Brain microvascular endothelial cell (primary cell): ENCODE measurements around the gene ACTN1.

Experiments
- DNase-seq: peaks from one replicate; pipeline ENCODE4 v3.0.0-alpha.2; 2020
- H3K27ac ChIP-seq: fragments of 250-450 bp; sonication (Bioruptor Pico); 2 replicates; pipeline ENCODE4 v1.5.1; 2020; ENCODE audit warnings: mild to moderate bottlenecking, moderate library complexity
- H3K27me3 ChIP-seq: fragments of 250-450 bp; sonication (Bioruptor Pico); replicated peaks from 2 replicates; pipeline ENCODE4 v1.5.1; 2020; ENCODE audit warnings: mild to moderate bottlenecking
- H3K36me3 ChIP-seq: fragments of 250-450 bp; sonication (Bioruptor Pico); replicated peaks from 2 replicates; pipeline ENCODE4 v1.5.1; 2020; ENCODE audit warnings: mild to moderate bottlenecking
- H3K4me3 ChIP-seq: 2 replicates; pipeline ENCODE4 v1.5.1; 2011; ENCODE audit warnings: low read depth, mild to moderate bottlenecking, control low read depth, low read length, moderate library complexity
- in situ Hi-C: cut with HindIII; loops from 2 replicates; pipeline ENCODE4 v1.10.0; 2017; ENCODE audit warnings: low sequenced_read_pairs, low pct_ligation_motif_present
- TF ChIP-seq, protein P1 (sequence below): IDR thresholded peaks from 2 replicates; pipeline ENCODE4 v1.5.1; 2011; ENCODE audit warnings: low read depth, mild to moderate bottlenecking, moderate library complexity, low read length, control low read depth, inconsistent platforms; ENCODE audit errors: missing control alignments

Gene ACTN1

DNA sequence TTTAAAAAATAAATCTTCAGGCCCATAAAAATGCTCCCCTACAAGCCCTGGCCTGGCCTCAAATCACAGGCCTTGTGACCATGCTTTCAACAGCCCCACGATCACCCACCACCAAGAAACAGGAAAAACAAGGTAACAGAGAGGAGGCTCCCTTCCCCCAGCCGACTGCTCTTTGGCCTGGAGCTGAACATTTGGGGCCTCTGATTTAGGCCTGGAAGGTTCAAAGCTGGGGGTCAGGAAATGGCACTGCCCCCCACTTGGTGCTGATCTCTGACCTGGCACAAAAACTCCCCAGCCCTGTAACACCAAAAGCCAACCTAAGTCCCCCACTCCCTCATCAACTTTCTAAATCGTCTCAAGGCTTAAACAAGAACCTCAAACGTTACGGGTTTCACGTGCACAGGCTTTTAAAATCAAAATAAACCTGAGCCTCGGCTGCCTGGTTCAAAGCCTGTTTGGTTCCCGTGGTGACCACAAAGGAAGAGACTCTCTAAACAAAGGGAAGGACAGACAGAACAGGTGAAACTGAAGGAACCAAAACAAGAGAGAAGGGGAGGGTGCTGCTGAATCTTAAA is 9.0 kb downstream of the ACTN1 start:
- Histone ChIP-seq H3K27me3 (no peaks in the 10 kb centered on the region), H3K4me3 (no peak overlapping the region), H3K27ac (peak overlapping the region; percentile 23), H3K36me3 (peaks cover 72% of the 10 kb centered on the region)
- TF ChIP-seq, protein P1, sequence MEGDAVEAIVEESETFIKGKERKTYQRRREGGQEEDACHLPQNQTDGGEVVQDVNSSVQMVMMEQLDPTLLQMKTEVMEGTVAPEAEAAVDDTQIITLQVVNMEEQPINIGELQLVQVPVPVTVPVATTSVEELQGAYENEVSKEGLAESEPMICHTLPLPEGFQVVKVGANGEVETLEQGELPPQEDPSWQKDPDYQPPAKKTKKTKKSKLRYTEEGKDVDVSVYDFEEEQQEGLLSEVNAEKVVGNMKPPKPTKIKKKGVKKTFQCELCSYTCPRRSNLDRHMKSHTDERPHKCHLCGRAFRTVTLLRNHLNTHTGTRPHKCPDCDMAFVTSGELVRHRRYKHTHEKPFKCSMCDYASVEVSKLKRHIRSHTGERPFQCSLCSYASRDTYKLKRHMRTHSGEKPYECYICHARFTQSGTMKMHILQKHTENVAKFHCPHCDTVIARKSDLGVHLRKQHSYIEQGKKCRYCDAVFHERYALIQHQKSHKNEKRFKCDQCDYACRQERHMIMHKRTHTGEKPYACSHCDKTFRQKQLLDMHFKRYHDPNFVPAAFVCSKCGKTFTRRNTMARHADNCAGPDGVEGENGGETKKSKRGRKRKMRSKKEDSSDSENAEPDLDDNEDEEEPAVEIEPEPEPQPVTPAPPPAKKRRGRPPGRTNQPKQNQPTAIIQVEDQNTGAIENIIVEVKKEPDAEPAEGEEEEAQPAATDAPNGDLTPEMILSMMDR = no peak
- DNase-seq = no peak
- in situ Hi-C loops = no loop called here

GRCh38 chr14:68969278-68970033 is 9.6 kb downstream of the ACTN1 start:
- no peak overlapping the region for H3K4me3 ChIP-seq
- H3K27ac ChIP-seq = no peak overlapping the region
- peaks cover 72% of the 10 kb centered on the region for H3K36me3 ChIP-seq
- TF ChIP-seq, protein P1 = no peak
- DNase-seq = no peak
- in situ Hi-C loops = no loop called here
- no peaks in the 10 kb centered on the region for H3K27me3 ChIP-seq

GRCh38 chr14:68968721-68969120 is 10.4 kb downstream of the ACTN1 start:
- DNase-seq = no peak
- H3K27ac ChIP-seq = no peak overlapping the region
- TF ChIP-seq, protein P1 = no peak
- in situ Hi-C loops = no loop called here
- H3K36me3 ChIP-seq = peaks cover 70% of the 10 kb centered on the region
- H3K4me3 ChIP-seq = no peak overlapping the region
- no peaks in the 10 kb centered on the region for H3K27me3 ChIP-seq

GRCh38 chr14:68968051-68968450 is 11.1 kb downstream of the ACTN1 start:
- DNase-seq = peak; percentile 0

GRCh38 chr14:68967459-68967940 is 11.6 kb downstream of the ACTN1 start:
- DNase-seq = peak; percentile 0
- in situ Hi-C loops = no loop called here
- Histone ChIP-seq H3K27ac (no peak overlapping the region), H3K36me3 (peaks cover 66% of the 10 kb centered on the region), H3K27me3 (no peaks in the 10 kb centered on the region), H3K4me3 (no peak overlapping the region)
- TF ChIP-seq, protein P1 = no peak

More at GRCh38 chr14:68968051-68968450, 11.1 kb downstream of the ACTN1 start:
- in situ Hi-C loops = no loop called here
- TF ChIP-seq, protein P1 = no peak
- Histone ChIP-seq H3K4me3 (no peak overlapping the region), H3K27ac (no peak overlapping the region), H3K36me3 (peaks cover 69% of the 10 kb centered on the region), H3K27me3 (no peaks in the 10 kb centered on the region)
